SK-N-SH (cell line): Measurements from ENCODE around the gene HOXB5. TPM values are rescaled to one million over a fixed set of nuclear protein-coding genes. Genes with fewer than 3 reads are reported as not detected.

Experiments used
- CTCF ChIA-PET: fragments of 300-600, 350-600 bp; formaldehyde crosslinking; extraction: SDS; loops from one replicate; lab custom pipeline; 2021; lab: Yijun Ruan, JAX
- POLR2A ChIA-PET: fragments of 350-600 bp; sonication (Branson Sonifier 250); formaldehyde crosslinking; extraction: SDS; loops from one replicate; lab custom pipeline; 2020; ENCODE audit warnings: antibody characterized with exemption, inconsistent platforms; lab: Yijun Ruan, JAX
- DNase-seq: peaks from one replicate; pipeline ENCODE4 v3.0.0; 2012
- H2AFZ ChIP-seq: fragments of 200-600 bp; sonication (generic); 2 replicates; pipeline ENCODE4 v1.8.1; 2016; ENCODE audit warnings: antibody characterized with exemption, mild to moderate bottlenecking, low read depth
- H3F3A ChIP-seq: fragments of 200-600 bp; sonication (generic); replicated peaks from 2 replicates; pipeline ENCODE3; 2016; ENCODE audit warnings: antibody characterized with exemption, mild to moderate bottlenecking; ENCODE audit not compliant: insufficient read depth
- H3K27ac ChIP-seq, 2 experiments: fragments of 200-500 bp in 1 of 2; fragments of 200-600 bp in 1 of 2; sonication (Bioruptor generic) in 1 of 2; sonication (generic), shearing (Covaris generic) in 1 of 2; 2 replicates each; pipeline versions ENCODE4 v1.5.1 to v1.6.1; 2014 to 2016; ENCODE audit warnings: low read depth in 2 of 2, inconsistent platforms in 1 of 2, low read length in 1 of 2, mild to moderate bottlenecking in 1 of 2, mixed read lengths in 1 of 2
- H3K27me3 ChIP-seq: fragments of 200-600 bp; sonication (generic), shearing (Covaris generic); 2 replicates; pipeline ENCODE4 v1.6.1; 2016; ENCODE audit warnings: mixed run types; ENCODE audit not compliant: insufficient read depth
- H3K36me3 ChIP-seq, 2 experiments: fragments of 200-500 bp in 1 of 2; fragments of 200-600 bp in 1 of 2; sonication (Bioruptor generic) in 1 of 2; sonication (generic) in 1 of 2; replicated peaks in 1 of 2; 2 replicates each; pipeline versions ENCODE3 to v1.5.1; 2014 to 2016; ENCODE audit warnings: low read length in 1 of 2, mild to moderate bottlenecking in 1 of 2; ENCODE audit not compliant: insufficient read depth in 2 of 2, control insufficient read depth in 1 of 2
- H3K4me1 ChIP-seq, 2 experiments: fragments of 200-500 bp in 1 of 2; fragments of 200-600 bp in 1 of 2; sonication (Bioruptor generic) in 1 of 2; sonication (generic), shearing (Covaris generic) in 1 of 2; 2 replicates each; pipeline versions ENCODE4 v1.5.1 to v1.6.1; 2014 to 2016; ENCODE audit warnings: low read depth in 1 of 2, low read length in 1 of 2, mixed run types in 1 of 2; ENCODE audit not compliant: insufficient read depth in 2 of 2, control insufficient read depth in 1 of 2
- H3K4me2 ChIP-seq: fragments of 200-600 bp; sonication (generic), shearing (Covaris generic); 2 replicates; pipeline ENCODE4 v1.6.1; 2017; ENCODE audit warnings: mixed run types
- H3K4me3 ChIP-seq, 2 experiments: fragments of 200-500 bp in 1 of 2; fragments of 200-600 bp in 1 of 2; sonication (Bioruptor generic) in 1 of 2; sonication (generic), shearing (Covaris generic) in 1 of 2; 2 replicates each; pipeline versions ENCODE4 v1.5.1 to v1.8.1; 2014 to 2016; ENCODE audit warnings: low read depth in 2 of 2, inconsistent platforms in 1 of 2, low read length in 1 of 2, mild to moderate bottlenecking in 1 of 2, mixed read lengths in 1 of 2, moderate library complexity in 1 of 2
- H3K79me2 ChIP-seq: fragments of 200-600 bp; sonication (generic); 2 replicates; pipeline ENCODE4 v1.8.1; 2017; ENCODE audit warnings: mild to moderate bottlenecking; ENCODE audit not compliant: insufficient read depth
- H3K9ac ChIP-seq: fragments of 200-600 bp; sonication (generic); 2 replicates; pipeline ENCODE4 v1.6.1; 2017; ENCODE audit warnings: mixed run types
- H3K9me2 ChIP-seq: fragments of 200-600 bp; sonication (generic); 2 replicates; pipeline ENCODE4 v1.6.1; 2017; ENCODE audit warnings: mixed run types
- H3K9me3 ChIP-seq: fragments of 200-600 bp; sonication (generic); 2 replicates; pipeline ENCODE4 v1.6.1; 2017; ENCODE audit warnings: mixed run types, mild to moderate bottlenecking, moderate library complexity
- H4K20me1 ChIP-seq: fragments of 200-600 bp; sonication (generic); 2 replicates; pipeline ENCODE4 v1.6.1; 2017; ENCODE audit warnings: mild to moderate bottlenecking, mixed run types; ENCODE audit not compliant: insufficient read depth
- FOSL2 ChIP-seq: IDR thresholded peaks from 2 replicates; pipeline ENCODE4 v1.4.0; 2012; ENCODE audit warnings: low read depth, mild to moderate bottlenecking, moderate library complexity, borderline replicate concordance
- GABPA ChIP-seq: IDR thresholded peaks from 2 replicates; pipeline ENCODE4 v1.4.0; 2012; ENCODE audit warnings: low read depth, mild to moderate bottlenecking
- MEF2A ChIP-seq: IDR thresholded peaks from 2 replicates; pipeline ENCODE4 v1.4.0; 2012; ENCODE audit warnings: low read depth, borderline replicate concordance
- REST ChIP-seq: IDR thresholded peaks from 2 replicates; pipeline ENCODE4 v1.6.1; 2012; ENCODE audit warnings: mild to moderate bottlenecking, low read depth, low read length, moderate library complexity
- YY1 ChIP-seq: IDR thresholded peaks from 2 replicates; pipeline ENCODE4 v1.4.0; 2012; ENCODE audit warnings: low read depth, mild to moderate bottlenecking
- WGBS: methylation state at CpG from one replicate; pipeline ENCODE4 v1.1.6; 2017; ENCODE audit warnings: low lambda C conversion rate; 5-methylcytosine and 5-hydroxymethylcytosine counted together
- polyA plus RNA-seq, 3 experiments: library from polyadenylated mRNA; depleted of rRNA; stranded (reverse); fragments of >200 nt; gene quantifications; 2 replicates each; pipeline ENCODE4 v1.2.3, GENCODE V29; 2012
- TF ChIP-seq, protein P1 (sequence below): fragments of 200-600 bp; sonication (generic); IDR thresholded peaks from 2 replicates; pipeline ENCODE4 v1.6.1; 2017; ENCODE audit warnings: antibody characterized with exemption, mild to moderate bottlenecking, moderate library complexity
- TF ChIP-seq, protein P2 (sequence below): IDR thresholded peaks from 2 replicates; pipeline ENCODE4 v1.4.0; 2012; ENCODE audit warnings: low read depth
- TF ChIP-seq, protein P3 (sequence below): IDR thresholded peaks from 2 replicates; pipeline ENCODE4; 2012

Gene HOXB5
- polyA plus RNA-seq, 1 of the 3 experiments (the other 2 are of a cell fraction), result not detected

DNA sequence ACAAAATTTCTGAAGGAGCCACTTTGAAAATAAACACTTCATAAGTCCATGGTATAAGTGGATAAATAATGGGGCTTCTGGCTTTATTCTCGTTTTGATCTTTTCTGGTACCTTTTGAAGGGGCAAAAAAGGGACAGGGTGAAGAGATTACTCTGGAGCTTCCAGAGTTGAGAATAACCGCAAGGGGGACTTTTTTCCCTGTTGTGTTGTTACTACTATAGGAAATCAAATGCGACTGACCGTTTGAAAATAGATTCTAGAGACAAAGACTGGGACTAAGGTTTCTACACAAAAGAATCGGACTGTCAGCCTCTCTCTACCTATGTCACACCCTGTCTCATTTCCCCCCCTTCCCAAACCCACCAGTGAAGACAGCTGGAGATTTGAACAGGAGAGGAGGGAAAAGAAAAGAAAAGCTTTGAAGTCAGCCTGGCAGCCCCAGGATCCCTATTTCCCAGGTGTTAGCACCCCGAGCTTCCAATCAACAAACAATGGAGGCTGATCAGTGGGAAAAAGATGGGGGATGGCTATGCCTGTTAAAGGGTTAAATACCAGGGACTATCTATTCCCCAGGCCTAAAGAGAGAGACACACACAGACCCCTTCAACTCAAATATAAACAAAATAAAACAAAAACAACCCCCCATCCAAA, 23.8 kb downstream of the HOXB5 start:
- Histone ChIP-seq H3K27me3 (peaks cover 99% of the 10 kb centered on the region), H3F3A (no peaks in the 10 kb centered on the region), H3K4me2 (no peak overlapping the region), H3K9ac (no peak overlapping the region), H3K27ac (no peak overlapping the region), H3K9me3 (no peaks in the 10 kb centered on the region), H3K79me2 (no peaks in the 10 kb centered on the region), H3K4me1 (no peaks in the 10 kb centered on the region), H4K20me1 (0 out of 2 replicates have a peak, but pooled peaks cover 6% of the 10 kb centered on the region), H3K36me3 (no peaks in the 10 kb centered on the region), H3K4me3 (no peak overlapping the region), H3K9me2 (no peaks in the 10 kb centered on the region)
- DNase-seq, result no peak
- 14% methylated on average over 6 of the region's 6 CpGs for WGBS
- ChIA-PET CTCF (interaction anchor here (0.7 to 1.5 kb wide), 6 partner anchors 12 to 262 kb away, joined by 3 to 4 read pairs (median 3); no protein-coding TSS in a partner anchor), POLR2A (no interaction called here)
- no peak for TF ChIP-seq FOSL2
- TF ChIP-seq, protein P1, sequence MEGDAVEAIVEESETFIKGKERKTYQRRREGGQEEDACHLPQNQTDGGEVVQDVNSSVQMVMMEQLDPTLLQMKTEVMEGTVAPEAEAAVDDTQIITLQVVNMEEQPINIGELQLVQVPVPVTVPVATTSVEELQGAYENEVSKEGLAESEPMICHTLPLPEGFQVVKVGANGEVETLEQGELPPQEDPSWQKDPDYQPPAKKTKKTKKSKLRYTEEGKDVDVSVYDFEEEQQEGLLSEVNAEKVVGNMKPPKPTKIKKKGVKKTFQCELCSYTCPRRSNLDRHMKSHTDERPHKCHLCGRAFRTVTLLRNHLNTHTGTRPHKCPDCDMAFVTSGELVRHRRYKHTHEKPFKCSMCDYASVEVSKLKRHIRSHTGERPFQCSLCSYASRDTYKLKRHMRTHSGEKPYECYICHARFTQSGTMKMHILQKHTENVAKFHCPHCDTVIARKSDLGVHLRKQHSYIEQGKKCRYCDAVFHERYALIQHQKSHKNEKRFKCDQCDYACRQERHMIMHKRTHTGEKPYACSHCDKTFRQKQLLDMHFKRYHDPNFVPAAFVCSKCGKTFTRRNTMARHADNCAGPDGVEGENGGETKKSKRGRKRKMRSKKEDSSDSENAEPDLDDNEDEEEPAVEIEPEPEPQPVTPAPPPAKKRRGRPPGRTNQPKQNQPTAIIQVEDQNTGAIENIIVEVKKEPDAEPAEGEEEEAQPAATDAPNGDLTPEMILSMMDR, result peak; percentile 15; the same call in 1 of the 2 replicates
- TF ChIP-seq, all 33 proteins: peak for 1
- H2AFZ ChIP-seq, result no peak overlapping the region

DNA sequence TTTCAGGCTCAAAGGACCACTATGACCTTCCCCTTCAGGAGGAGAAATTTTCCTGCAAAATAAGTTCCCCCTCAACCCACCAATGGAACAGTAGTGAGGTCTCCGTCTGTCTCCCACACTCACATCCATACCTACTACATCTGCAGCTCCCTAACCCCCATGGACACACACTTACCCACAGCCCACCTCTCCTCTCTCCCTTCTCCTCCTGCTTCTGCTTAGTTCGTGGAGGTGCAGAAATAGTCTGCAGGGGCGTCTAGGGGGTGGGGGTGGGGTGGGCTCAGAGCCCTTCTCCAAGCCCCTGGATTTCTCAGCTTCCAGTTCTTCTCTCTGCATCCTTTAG, 24.4 kb downstream of the HOXB5 start:
- H4K20me1 ChIP-seq, result 0 out of 2 replicates have a peak, but pooled peaks cover 6% of the 10 kb centered on the region
- TF ChIP-seq, protein P2, sequence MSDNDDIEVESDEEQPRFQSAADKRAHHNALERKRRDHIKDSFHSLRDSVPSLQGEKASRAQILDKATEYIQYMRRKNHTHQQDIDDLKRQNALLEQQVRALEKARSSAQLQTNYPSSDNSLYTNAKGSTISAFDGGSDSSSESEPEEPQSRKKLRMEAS, result no peak
- no peak for TF ChIP-seq GABPA
- TF ChIP-seq, protein P3, sequence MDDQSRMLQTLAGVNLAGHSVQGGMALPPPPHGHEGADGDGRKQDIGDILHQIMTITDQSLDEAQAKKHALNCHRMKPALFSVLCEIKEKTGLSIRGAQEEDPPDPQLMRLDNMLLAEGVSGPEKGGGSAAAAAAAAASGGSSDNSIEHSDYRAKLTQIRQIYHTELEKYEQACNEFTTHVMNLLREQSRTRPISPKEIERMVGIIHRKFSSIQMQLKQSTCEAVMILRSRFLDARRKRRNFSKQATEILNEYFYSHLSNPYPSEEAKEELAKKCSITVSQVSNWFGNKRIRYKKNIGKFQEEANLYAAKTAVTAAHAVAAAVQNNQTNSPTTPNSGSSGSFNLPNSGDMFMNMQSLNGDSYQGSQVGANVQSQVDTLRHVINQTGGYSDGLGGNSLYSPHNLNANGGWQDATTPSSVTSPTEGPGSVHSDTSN, result no peak
- no peak for TF ChIP-seq REST
- TF ChIP-seq MEF2A, result no peak
- TF ChIP-seq YY1, result no peak
- H3K9me3 ChIP-seq, result no peaks in the 10 kb centered on the region
- no peak overlapping the region for H3K27ac ChIP-seq
- no peak overlapping the region for H3K9ac ChIP-seq
- H3K79me2 ChIP-seq, result no peaks in the 10 kb centered on the region
- ChIA-PET CTCF (interaction anchor here (0.8 to 1.5 kb wide), 4 partner anchors 12 to 219 kb away, joined by 3 to 4 read pairs (median 3); no protein-coding TSS in a partner anchor), POLR2A (no interaction called here)
- H3K4me1 ChIP-seq, result no peaks in the 10 kb centered on the region
- peaks cover 98% of the 10 kb centered on the region for H3K27me3 ChIP-seq
- no peak overlapping the region for H3K4me3 ChIP-seq
- H3K36me3 ChIP-seq, result no peaks in the 10 kb centered on the region
- no peak overlapping the region for H2AFZ ChIP-seq
- no peaks in the 10 kb centered on the region for H3K9me2 ChIP-seq
- H3F3A ChIP-seq, result no peaks in the 10 kb centered on the region
- no peak overlapping the region for H3K4me2 ChIP-seq
- DNase-seq, result no peak
- 10% methylated on average over 3 of the region's 3 CpGs for WGBS
